ENCODE measurements around the gene MSX1. TPM values are rescaled to one million over a fixed set of nuclear protein-coding genes. Genes with fewer than 3 reads are reported as not detected.

Gene MSX1
- total RNA-seq, 1 experiment from 2014 or later = not detected

DNA sequence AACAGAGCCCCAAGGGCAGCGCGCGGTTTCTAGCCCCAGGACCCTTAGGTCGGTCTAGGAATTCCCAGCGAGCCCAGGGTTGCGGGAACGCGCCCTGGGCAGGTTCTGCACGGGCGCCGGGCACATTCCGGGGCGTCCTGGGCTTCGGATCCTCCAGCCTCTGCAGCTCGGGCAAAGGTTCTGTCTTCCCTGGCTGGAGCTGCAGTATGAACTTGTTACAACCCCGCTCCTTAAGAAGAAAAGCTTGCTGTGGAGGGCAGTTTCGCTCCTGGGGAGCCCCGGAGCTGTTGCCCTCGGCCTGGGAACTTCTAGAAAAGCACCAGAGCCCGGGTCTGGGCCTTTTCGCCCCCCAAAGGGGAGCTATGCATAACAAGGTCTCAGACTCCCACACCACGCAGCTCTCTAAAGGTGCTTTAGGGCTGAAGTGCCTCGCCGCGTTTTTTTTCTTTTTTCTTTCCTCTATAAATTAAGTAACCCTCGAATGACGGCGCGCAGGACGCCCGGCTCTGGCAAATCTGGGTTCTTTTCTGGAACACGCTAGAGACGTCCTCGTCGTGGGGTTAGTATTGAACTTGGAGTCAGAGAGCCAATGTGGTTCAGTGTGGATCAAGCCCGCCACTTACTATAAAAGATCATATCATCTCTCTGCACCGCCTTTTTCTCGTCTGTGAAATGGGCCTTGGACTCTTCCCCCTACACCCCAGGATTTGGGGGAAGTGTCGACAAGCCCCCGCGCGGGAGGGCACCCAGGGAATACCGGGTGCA is 5.7 kb downstream of the MSX1 start:
- Histone ChIP-seq H3K27me3 (ENCODE audit: insufficient read depth, low read length) (peaks cover 99% of the 10 kb centered on the region), H2BK15ac (ENCODE audit: low read depth, low read length) (no peak overlapping the region), H4K20me1 (ENCODE audit: control insufficient read depth, insufficient read depth, insufficient read length) (peaks cover 11% of the 10 kb centered on the region), H3K23ac (ENCODE audit: insufficient read length, low read depth, low read length) (no peak overlapping the region), H3K79me2 (ENCODE audit: insufficient read depth, low read length) (no peaks in the 10 kb centered on the region), H4K5ac (ENCODE audit: insufficient read length, low read depth, low read length) (no peak overlapping the region), H2BK20ac (ENCODE audit: low read depth, low read length, poor library complexity, severe bottlenecking) (no peak overlapping the region), H3K4ac (ENCODE audit: low read depth, low read length) (no peak overlapping the region), H2BK12ac (ENCODE audit: insufficient read length, low read depth, low read length) (no peak overlapping the region), H3K23me2 (ENCODE audit: insufficient read length, low read depth, low read length, poor library complexity, severe bottlenecking) (peaks cover 5% of the 10 kb centered on the region), H3K18ac (ENCODE audit: insufficient read length, low read depth, low read length) (no peak overlapping the region), H3T11ph (ENCODE audit: low read length) (no peak overlapping the region), H2AK5ac (ENCODE audit: insufficient read length, low read length) (no peak overlapping the region), H3K9me3 (ENCODE audit: control insufficient read depth, low read depth, low read length) (no peaks in the 10 kb centered on the region), H3K9ac (ENCODE audit: extremely low read depth, insufficient read length, low read length) (no peak overlapping the region), H3K27ac (ENCODE audit: insufficient read length, low read depth, low read length) (no peak overlapping the region), H3K56ac (ENCODE audit: insufficient read length, low read depth, low read length) (no peak overlapping the region), H2BK120ac (ENCODE audit: low read depth, low read length, poor library complexity, severe bottlenecking) (no peak overlapping the region), H3K4me1 (ENCODE audit: insufficient read depth, low read length) (0 out of 2 replicates have a peak, but pooled peaks cover 3% of the 10 kb centered on the region), H2BK5ac (ENCODE audit: insufficient read length, low read length) (no peak overlapping the region), H3K79me1 (ENCODE audit: insufficient read depth, low read depth, low read length, poor library complexity, severe bottlenecking) (no peaks in the 10 kb centered on the region), H3K4me2 (ENCODE audit: insufficient read depth, insufficient read length, low read length) (no peak overlapping the region), H4K91ac (ENCODE audit: insufficient read length, low read depth, low read length) (no peak overlapping the region), H3K14ac (ENCODE audit: insufficient read depth, low read length) (no peak overlapping the region), H2AFZ (ENCODE audit: low read length) (no peak overlapping the region), H4K8ac (replicated peaks; ENCODE audit: insufficient read length, low read depth, low read length) (no peak overlapping the region)
- TF ChIP-seq, protein P1, sequence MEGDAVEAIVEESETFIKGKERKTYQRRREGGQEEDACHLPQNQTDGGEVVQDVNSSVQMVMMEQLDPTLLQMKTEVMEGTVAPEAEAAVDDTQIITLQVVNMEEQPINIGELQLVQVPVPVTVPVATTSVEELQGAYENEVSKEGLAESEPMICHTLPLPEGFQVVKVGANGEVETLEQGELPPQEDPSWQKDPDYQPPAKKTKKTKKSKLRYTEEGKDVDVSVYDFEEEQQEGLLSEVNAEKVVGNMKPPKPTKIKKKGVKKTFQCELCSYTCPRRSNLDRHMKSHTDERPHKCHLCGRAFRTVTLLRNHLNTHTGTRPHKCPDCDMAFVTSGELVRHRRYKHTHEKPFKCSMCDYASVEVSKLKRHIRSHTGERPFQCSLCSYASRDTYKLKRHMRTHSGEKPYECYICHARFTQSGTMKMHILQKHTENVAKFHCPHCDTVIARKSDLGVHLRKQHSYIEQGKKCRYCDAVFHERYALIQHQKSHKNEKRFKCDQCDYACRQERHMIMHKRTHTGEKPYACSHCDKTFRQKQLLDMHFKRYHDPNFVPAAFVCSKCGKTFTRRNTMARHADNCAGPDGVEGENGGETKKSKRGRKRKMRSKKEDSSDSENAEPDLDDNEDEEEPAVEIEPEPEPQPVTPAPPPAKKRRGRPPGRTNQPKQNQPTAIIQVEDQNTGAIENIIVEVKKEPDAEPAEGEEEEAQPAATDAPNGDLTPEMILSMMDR (conservative IDR thresholded peaks at IDR 0.05) = no peak
- DNase-seq = no peak
- no peaks in the 10 kb centered on the region; the same call in none of the 2 replicates for H3K27me3 Mint-ChIP-seq (ENCODE audit: low read depth)
- no CpG with 5 or more reads among the region's 43 CpGs for WGBS (ENCODE audit: extremely low coverage, insufficient read length, low lambda C conversion rate)
- peaks cover 0 to 2% (median 0%) of the 10 kb centered on the region in 3 experiments; a peak in 2 of 7 replicates for H3K36me3 Mint-ChIP-seq (ENCODE audit: insufficient read depth in 1 of 3, low read depth in 3 of 3)
- peaks cover 0 to 13% of the 10 kb centered on the region in 2 experiments; a peak in 4 of 5 replicates for H3K9me3 Mint-ChIP-seq
- H3K27ac Mint-ChIP-seq = no peak overlapping the region
- no peak overlapping the region for H3K4me3 Mint-ChIP-seq
- peaks cover 14 to 44% of the 10 kb centered on the region in 2 experiments for H3K4me1 Mint-ChIP-seq

Measured in H9 (cell line).